Activated CD8-positive, alpha-beta T cell treated with anti-CD3 and anti-CD28 coated beads, Interleukin-2, amount 10 ng/mL, durations not matched to agents 7 days and 5 days (primary cell): ENCODE data around the gene PPY. TPM values are rescaled to one million over a fixed set of nuclear protein-coding genes. Genes with fewer than 3 reads are reported as not detected.
"Not testable (repeated sequence)": the region's sequence is repeated elsewhere in the genome, so short reads cannot be mapped to it uniquely, and the experiment has no call there.

Experiments
- ATAC-seq: fragments of 150-1000 bp; cut with Tn5 transposase; one replicate; pipeline ENCODE4 v1.10.0; 2021; ENCODE audit warnings: moderate library complexity
- CTCF ChIA-PET: fragments of 350-600 bp; sonication (Branson Sonifier 250); formaldehyde crosslinking; loops from one replicate; lab custom pipeline; 2021; ENCODE audit warnings: antibody characterized with exemption; lab: Charles Lee
- POLR2A ChIA-PET: fragments of 350-600 bp; sonication (Branson Sonifier 250); formaldehyde crosslinking; loops from one replicate; lab custom pipeline; 2021; ENCODE audit warnings: antibody characterized with exemption; lab: Charles Lee
- DNase-seq: peaks from one replicate; pipeline ENCODE4 v3.0.0-alpha.2; 2020
- H3K27ac Mint-ChIP-seq: one replicate; pipeline ENCODE4 v1.8.0; 2021; ENCODE audit warnings: mild to moderate bottlenecking, mixed read lengths
- H3K27me3 Mint-ChIP-seq: one replicate; pipeline ENCODE4 v1.8.0; 2021; ENCODE audit warnings: low read depth, mixed read lengths
- H3K36me3 Mint-ChIP-seq: one replicate; pipeline ENCODE4 v1.8.0; 2021; ENCODE audit warnings: low read depth, mixed read lengths
- H3K4me1 Mint-ChIP-seq: one replicate; pipeline ENCODE4 v1.8.0; 2021; ENCODE audit warnings: low read depth, mixed read lengths
- H3K4me3 Mint-ChIP-seq: one replicate; pipeline ENCODE4 v1.8.0; 2021; ENCODE audit warnings: mild to moderate bottlenecking, mixed read lengths
- H3K9me3 Mint-ChIP-seq: one replicate; pipeline ENCODE4 v1.8.0; 2022; ENCODE audit warnings: mixed read lengths; ENCODE audit not compliant: insufficient read depth
- total RNA-seq, 2 experiments: library from RNA; stranded (reverse); gene quantifications; one replicate each; pipeline ENCODE4 v1.2.3, GENCODE V29; 2021

PPY gene
- total RNA-seq, 2 experiments from 2014 or later: not detected

GRCh38 chr17:43978078-43978477, 35.8 kb upstream of the PPY start:
- CTCF ChIA-PET: no interaction called here
- H3K36me3 Mint-ChIP-seq: no peaks in the 10 kb centered on the region
- H3K4me3 Mint-ChIP-seq: no peak overlapping the region
- POLR2A ChIA-PET: no interaction called here
- H3K27ac Mint-ChIP-seq: no peak overlapping the region
- peaks cover 1% of the 10 kb centered on the region for H3K4me1 Mint-ChIP-seq
- H3K27me3 Mint-ChIP-seq: peaks cover 36% of the 10 kb centered on the region
- DNase-seq: no peak
- H3K9me3 Mint-ChIP-seq: no peaks in the 10 kb centered on the region
- ATAC-seq: no peak

GRCh38 chr17:43976963-43977837, 34.9 kb upstream of the PPY start:
- H3K36me3 Mint-ChIP-seq: no peaks in the 10 kb centered on the region
- ChIA-PET CTCF (no interaction called here), POLR2A (no interaction called here)
- H3K4me3 Mint-ChIP-seq: no peak overlapping the region
- ATAC-seq: no peak
- H3K9me3 Mint-ChIP-seq: no peaks in the 10 kb centered on the region
- H3K27ac Mint-ChIP-seq: no peak overlapping the region
- H3K27me3 Mint-ChIP-seq: peaks cover 29% of the 10 kb centered on the region
- no peak for DNase-seq
- H3K4me1 Mint-ChIP-seq: no peaks in the 10 kb centered on the region

- no peak overlapping the region for H3K27ac Mint-ChIP-seq
- ATAC-seq: no peak
- ChIA-PET CTCF (no interaction called here), POLR2A (no interaction called here)
- H3K9me3 Mint-ChIP-seq: no peaks in the 10 kb centered on the region
- H3K36me3 Mint-ChIP-seq: no peaks in the 10 kb centered on the region
- no peak overlapping the region for H3K4me3 Mint-ChIP-seq
- peaks cover 22% of the 10 kb centered on the region for H3K27me3 Mint-ChIP-seq
- peaks cover 3% of the 10 kb centered on the region for H3K4me1 Mint-ChIP-seq
- DNase-seq: no peak
Measured at GRCh38 chr17:43975898-43976297, 33.6 kb upstream of the PPY start.

- Mint-ChIP-seq H3K4me1 (peaks cover 3% of the 10 kb centered on the region), H3K4me3 (no peak overlapping the region), H3K27ac (no peak overlapping the region), H3K36me3 (no peaks in the 10 kb centered on the region), H3K27me3 (peaks cover 23% of the 10 kb centered on the region), H3K9me3 (no peaks in the 10 kb centered on the region)
- CTCF ChIA-PET: interaction anchor here (1.5 to 1.8 kb wide), 3 partner anchors 10 to 66 kb away, joined by 3 to 6 read pairs (median 4); no protein-coding TSS in a partner anchor
- DNase-seq (no peak), ATAC-seq (no peak)
- POLR2A ChIA-PET: no interaction called here
Measured at GRCh38 chr17:43974382-43975266, 32.3 kb upstream of the PPY start.

- CTCF ChIA-PET, H3K9me3 Mint-ChIP-seq, ATAC-seq, H3K36me3 Mint-ChIP-seq, DNase-seq, H3K4me1 Mint-ChIP-seq, H3K27ac Mint-ChIP-seq, H3K4me3 Mint-ChIP-seq: not testable (repeated sequence)
- POLR2A ChIA-PET: interaction anchor here (0.6 kb wide), 1 partner anchor 67 kb away, joined by 4 read pairs; no protein-coding TSS in a partner anchor
- H3K27me3 Mint-ChIP-seq: peaks cover 20% of the 10 kb centered on the region
Measured at GRCh38 chr17:43972444-43973212, 30.4 kb upstream of the PPY start.

- POLR2A ChIA-PET, H3K9me3 Mint-ChIP-seq, DNase-seq, H3K4me1 Mint-ChIP-seq, H3K4me3 Mint-ChIP-seq, ATAC-seq, H3K27ac Mint-ChIP-seq, H3K36me3 Mint-ChIP-seq: not testable (repeated sequence)
- CTCF ChIA-PET: interaction anchor here (0.7 kb wide), 1 partner anchor 61 kb away, joined by 3 read pairs; no protein-coding TSS in a partner anchor
- H3K27me3 Mint-ChIP-seq: peaks cover 15% of the 10 kb centered on the region
Measured at GRCh38 chr17:43971436-43971835, 29.2 kb upstream of the PPY start.

GRCh38 chr17:43970366-43970765, 28.1 kb upstream of the PPY start:
- Mint-ChIP-seq H3K4me1 (peaks cover 3% of the 10 kb centered on the region), H3K4me3 (no peak overlapping the region), H3K27ac (no peak overlapping the region), H3K36me3 (no peaks in the 10 kb centered on the region), H3K9me3 (no peaks in the 10 kb centered on the region), H3K27me3 (peaks cover 18% of the 10 kb centered on the region)
- ChIA-PET CTCF (interaction anchor here (1.5 kb wide), 1 partner anchor 26 kb away, joined by 4 read pairs; no protein-coding TSS in a partner anchor), POLR2A (no interaction called here)
- DNase-seq (no peak), ATAC-seq (no peak)

GRCh38 chr17:43967251-43967875, 25.1 kb upstream of the PPY start:
- Mint-ChIP-seq H3K9me3 (no peaks in the 10 kb centered on the region), H3K36me3 (no peaks in the 10 kb centered on the region), H3K27me3 (peaks cover 16% of the 10 kb centered on the region), H3K4me3 (no peak overlapping the region), H3K4me1 (peaks cover 3% of the 10 kb centered on the region), H3K27ac (no peak overlapping the region)
- ChIA-PET CTCF (interaction anchor here (1.1 to 1.7 kb wide), 3 partner anchors 23 to 121 kb away, joined by 3 to 7 read pairs (median 3); no protein-coding TSS in a partner anchor), POLR2A (no interaction called here)
- ATAC-seq (no peak), DNase-seq (no peak)

- ChIA-PET CTCF (interaction anchor here (1.2 kb wide), 1 partner anchor 22 kb away, joined by 3 read pairs; no protein-coding TSS in a partner anchor), POLR2A (no interaction called here)
- no peak for ATAC-seq
- Mint-ChIP-seq H3K27me3 (peaks cover 18% of the 10 kb centered on the region), H3K27ac (no peak overlapping the region), H3K36me3 (no peaks in the 10 kb centered on the region), H3K4me1 (no peaks in the 10 kb centered on the region), H3K9me3 (no peaks in the 10 kb centered on the region), H3K4me3 (no peak overlapping the region)
- no peak for DNase-seq
Measured at GRCh38 chr17:43966276-43966675, 24.0 kb upstream of the PPY start.

GRCh38 chr17:43962479-43962878, 20.2 kb upstream of the PPY start:
- CTCF ChIA-PET: interaction anchor here (0.8 to 6.8 kb wide), 3 partner anchors 16 to 52 kb away, joined by 3 to 34 read pairs (median 6); no protein-coding TSS in a partner anchor
- Mint-ChIP-seq H3K4me3 (no peak overlapping the region), H3K9me3 (no peaks in the 10 kb centered on the region), H3K27me3 (peaks cover 12% of the 10 kb centered on the region), H3K36me3 (no peaks in the 10 kb centered on the region), H3K4me1 (no peaks in the 10 kb centered on the region), H3K27ac (no peak overlapping the region)
- POLR2A ChIA-PET: no interaction called here
- ATAC-seq (no peak), DNase-seq (no peak)

GRCh38 chr17:43961954-43962353, 19.7 kb upstream of the PPY start:
- ATAC-seq (no peak), DNase-seq (no peak)
- Mint-ChIP-seq H3K27ac (no peak overlapping the region), H3K36me3 (no peaks in the 10 kb centered on the region), H3K27me3 (peaks cover 12% of the 10 kb centered on the region), H3K4me3 (no peak overlapping the region), H3K9me3 (no peaks in the 10 kb centered on the region), H3K4me1 (no peaks in the 10 kb centered on the region)
- POLR2A ChIA-PET: no interaction called here
- CTCF ChIA-PET: interaction anchor here (0.8 to 6.8 kb wide), 4 partner anchors 16 to 116 kb away, joined by 3 to 34 read pairs (median 4); no protein-coding TSS in a partner anchor
